ENCODE data around the gene TTYH3.

Gene TTYH3

DNA sequence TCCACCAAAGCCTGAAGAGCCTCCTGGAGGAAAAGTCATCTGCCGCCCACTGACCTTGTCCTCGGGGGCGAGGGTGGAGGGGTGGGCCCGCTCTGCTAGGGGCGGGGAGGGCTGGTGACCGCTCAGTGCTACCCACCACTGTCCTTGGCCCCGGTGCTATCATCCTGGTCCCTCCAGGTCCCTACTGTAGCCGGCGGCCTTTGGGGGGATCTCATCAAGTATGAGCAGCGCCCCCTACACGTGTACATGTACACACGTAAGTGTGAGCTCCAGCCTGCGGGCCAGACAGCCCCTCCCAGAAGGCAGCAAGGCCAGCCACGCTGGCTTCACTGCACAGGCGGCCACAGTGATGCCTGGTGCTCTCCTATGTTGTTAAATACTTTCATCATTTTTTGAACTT is 19.6 kb downstream of the TTYH3 start:
- no peak for DNase-seq

DNA sequence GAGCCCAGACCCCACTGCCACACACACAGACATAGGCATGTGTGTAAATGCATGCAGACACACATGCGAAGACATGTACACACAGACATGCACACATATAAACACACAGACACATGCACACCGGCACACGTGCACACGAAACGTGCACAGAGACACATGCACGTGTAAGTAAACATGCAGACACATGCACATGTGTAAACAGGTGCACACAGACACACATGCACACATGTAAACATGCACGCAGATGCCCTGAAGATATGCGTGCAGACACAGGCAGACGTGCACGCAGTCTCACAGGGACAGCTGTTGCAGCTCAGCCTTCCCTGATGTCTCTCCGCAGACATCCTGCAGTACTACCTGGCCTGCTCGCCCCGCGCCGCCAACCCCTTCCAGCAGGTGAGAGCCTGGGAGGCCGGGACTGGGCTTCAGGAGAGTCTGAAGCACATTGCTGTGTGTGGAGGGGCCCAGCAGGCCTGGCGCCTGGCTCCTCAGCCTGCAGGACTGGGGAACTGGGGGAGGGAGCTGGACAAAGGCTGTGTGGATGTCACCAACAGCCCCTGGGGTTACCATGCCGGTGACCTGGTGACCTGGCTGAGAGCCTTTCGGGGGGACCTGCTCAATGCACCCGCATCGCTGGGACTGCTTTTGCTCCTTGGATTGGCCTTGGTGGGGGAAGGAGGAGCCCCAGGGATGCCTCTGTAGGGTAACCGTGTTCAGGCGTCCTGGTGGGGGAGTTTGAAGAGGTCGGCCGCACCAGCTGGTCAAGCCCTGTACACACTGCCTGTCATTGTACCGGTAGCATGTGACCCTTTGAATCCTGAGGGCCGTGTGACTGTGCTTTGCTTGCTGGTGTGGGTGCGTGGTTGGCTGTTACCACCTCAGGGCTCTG is 20.3 kb downstream of the TTYH3 start:
- DNase-seq: no peak

DNA sequence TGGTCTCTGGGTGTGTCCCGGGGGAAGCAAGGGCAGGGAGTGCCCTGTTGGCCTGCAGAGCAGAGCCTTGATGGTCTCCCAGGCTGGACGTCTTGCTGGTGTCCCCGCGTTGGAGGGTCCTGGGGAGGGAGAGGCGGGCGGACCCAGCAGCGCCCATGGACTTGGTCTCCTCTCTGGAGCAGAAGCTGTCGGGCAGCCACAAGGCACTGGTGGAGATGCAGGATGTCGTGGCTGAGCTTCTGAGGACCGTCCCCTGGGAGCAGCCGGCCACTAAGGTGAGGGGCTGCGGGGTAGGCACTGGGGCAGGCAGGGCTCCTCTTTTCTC is 20.9 kb downstream of the TTYH3 start:
- DNase-seq: no peak

DNA sequence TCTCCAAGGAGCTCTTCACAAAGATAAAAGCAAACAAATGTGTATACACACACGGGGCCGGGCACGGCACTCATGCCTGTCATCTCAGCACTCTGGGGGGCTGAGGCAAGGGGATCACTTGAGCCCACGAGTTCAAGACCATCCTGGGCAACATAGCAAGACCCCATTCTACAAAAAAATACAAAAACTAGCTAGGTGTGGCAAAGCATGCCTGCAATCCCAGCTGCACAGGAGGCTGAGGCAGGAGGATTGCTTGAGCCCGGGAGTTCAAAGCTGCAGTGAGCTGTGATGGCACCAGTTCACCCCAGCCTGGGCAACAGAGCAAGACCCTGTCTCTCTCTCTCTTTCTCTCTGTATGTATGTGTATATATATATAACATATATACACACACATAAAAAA is 22.3 kb downstream of the TTYH3 start:
- no peak for DNase-seq

DNA sequence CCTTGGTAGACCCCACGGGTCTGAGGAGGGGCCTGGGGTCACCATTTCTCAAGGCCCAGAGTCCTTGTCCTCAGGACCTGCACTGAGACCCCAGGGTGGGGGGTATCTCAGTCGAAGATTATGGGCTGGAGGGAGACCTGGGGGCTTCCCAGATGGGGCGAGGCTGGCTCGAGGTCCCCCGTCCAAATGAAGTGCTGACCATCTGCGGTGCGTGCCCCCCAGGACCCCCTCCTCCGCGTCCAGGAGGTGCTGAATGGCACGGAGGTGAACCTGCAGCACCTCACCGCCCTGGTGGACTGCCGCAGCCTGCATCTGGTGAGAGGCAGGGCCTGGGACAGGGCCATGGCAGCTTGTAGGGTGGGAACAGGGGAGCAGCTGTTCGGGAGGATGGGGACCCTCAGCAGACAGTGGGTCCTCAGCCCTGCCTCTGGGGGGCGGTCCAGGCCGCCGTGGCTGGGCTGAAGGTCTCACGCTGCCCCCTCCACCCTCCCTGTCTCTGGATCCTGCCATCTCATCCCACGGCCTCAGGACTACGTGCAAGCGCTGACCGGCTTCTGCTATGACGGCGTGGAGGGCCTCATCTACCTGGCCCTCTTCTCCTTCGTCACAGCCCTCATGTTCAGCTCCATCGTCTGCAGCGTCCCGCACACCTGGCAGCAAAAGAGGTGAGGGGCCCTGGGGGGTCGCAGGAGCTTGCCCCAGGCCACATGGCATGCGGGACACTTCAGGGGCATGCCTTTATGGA is 24.3 kb downstream of the TTYH3 start:
- DNase-seq: no peak

DNA sequence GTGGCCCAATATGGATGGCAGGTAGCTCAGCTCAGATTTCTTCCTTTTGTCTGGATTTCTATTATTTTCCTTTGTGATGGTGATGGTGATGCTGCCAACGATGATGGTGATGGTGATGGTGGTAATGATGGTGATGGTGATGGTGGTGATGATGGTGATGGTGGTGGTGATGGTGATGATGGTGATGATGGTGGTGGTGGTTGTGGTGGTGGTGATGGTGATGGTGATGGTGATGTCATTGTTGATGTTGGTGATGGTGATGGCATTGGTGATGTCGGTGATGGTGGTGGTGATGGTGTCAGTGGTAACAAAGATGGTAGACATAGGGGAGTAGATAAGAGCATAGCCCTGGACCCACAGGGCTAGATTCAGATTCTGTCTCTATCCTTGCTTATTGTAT is 25.4 kb downstream of the TTYH3 start:
- no peak for DNase-seq

DNA sequence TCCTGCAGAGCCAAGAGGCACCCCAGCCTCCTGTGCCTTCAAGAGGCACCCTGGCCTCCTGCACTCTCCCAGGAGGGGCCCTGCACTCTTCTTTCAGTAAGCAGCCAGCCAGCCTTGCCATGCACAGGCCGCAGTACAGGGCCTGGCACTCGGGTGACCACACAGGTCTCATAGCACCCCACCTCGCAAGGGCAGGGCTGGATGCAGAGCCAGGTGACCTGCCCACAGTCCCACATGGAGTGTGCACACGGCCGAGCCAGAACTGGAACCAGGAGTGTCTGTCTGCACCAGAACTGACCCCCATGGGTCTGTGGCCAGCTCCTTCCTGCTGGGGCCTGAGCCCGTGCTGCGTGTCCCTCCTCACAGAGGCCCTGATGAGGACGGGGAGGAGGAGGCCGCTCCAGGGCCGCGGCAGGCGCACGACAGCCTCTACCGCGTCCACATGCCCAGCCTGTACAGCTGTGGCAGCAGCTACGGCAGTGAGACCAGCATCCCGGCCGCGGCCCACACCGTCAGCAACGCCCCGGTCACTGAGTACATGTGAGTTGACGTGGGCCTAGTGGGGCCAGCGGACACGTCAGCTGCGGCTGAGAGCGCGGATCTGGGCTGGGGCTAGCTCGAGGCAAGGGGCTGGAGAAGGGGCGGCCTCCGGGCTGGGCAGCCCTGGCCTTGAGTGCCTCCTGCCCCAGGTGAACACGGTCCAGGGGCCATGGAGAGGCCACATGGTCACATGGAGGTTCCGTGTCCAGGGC is 26.3 kb downstream of the TTYH3 start:
- DNase-seq: no peak

DNA sequence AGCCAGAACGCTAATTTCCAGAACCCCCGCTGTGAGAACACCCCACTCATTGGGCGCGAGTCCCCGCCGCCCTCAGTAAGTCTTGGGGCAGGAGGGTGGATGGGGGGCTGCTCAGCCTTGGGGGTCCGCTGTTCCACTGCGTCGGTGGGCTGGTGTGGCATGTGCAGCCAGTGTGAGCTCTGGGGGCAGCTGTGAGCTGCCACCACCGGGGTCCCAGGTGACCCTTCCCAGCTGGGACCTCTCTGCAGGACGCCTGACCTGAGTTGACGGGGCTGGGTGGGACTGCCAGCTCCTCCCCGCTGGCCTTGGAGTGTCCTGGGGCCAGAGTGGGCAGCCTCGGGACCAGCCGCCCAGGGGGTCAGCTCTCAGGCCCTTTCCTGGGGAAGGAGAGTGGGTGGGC is 27.2 kb downstream of the TTYH3 start:
- no peak for DNase-seq

DNA sequence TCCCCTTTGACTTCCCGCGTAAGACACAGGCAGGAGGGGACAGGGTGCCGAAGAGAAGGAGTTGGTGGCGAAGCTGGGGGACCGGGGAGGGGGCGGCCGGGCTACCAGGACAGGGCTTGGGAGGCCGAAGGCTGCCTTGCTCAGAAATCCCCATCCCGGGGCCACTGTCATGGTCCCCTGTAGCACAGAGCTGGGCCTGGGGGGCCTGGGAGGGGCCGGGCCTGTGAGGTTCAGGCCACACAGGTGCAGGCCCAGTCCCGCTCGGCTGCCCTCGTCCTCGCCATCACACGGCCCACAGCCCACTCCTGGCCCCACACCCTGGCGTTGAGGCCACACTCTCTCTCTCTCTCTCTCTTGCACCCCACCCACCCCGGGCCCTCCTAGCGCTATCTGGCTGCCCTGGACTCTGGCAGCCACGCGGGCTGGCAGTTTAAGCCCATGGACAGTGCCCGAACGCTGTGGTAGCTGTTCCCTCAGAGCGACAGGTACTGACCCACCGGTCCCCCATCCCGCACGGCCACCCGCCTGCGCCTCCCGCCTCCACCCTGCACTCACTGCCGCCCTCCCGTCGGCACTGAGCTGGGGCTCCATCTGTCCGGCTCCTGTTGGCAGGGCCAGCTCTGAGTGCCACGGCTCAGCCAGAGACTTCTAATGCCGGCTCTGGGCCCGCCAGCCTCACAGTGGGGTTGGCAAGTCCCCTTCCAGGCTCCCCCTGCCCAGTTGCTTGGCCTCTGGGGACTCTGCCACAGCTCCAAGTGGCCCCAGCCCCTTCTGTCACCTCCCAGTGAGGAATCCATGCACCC is 28.0 kb downstream of the TTYH3 start:
- no peak for DNase-seq

DNA sequence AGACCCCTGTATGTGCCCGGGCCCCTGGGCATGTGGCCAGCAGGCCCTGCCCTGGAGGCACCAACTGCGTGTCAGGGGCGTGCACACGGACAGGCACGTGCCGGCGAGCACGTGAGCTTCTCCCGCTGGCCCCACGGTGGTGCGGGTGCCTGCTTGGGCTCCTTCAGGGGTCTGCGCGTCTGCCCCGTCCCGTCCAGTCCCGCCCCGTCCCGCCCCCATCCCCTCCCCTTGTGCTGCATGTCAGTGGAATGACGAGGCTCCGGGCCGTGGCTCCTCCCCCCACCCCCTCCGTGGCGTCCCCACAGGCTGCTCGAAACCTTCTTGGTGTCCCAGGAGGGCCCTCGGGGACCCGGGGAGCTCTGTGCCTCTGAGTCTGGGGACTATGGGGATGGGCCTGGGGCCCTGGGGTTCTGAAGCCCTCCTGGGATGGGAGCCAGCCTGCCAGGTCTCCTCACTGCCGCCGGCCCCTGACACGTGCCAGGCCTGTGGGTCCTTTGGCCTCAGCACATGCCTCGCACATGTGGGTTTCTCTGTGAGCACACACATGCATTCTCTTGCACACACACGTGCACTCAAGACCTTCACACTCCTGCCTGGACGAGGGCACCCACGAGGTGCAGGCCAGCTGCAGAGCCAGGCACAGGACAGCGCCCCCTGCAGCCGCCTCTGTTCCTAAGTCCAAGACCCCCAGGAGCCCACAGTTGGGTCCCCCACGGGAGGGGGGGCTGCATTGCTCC is 28.7 kb downstream of the TTYH3 start:
- no peak for DNase-seq

DNA sequence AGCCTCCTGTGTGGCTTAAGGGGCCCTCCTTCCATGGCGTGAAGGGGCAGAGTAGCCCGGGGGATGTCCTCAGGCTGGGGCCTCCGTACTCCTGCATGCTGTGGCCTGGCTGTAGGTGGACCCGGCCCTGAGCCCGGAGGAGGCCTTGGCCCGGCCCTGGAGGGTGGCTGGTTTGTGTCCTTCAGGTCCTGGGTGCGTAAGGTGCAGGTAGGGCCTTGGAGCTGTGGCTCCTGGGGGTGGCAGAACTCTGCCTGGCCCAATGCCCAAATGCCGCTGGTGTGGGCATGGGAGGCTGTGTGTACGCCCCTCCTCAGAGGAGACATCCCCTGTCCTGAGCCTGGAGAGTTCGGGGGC is 29.3 kb downstream of the TTYH3 start:
- DNase-seq: no peak

DNA sequence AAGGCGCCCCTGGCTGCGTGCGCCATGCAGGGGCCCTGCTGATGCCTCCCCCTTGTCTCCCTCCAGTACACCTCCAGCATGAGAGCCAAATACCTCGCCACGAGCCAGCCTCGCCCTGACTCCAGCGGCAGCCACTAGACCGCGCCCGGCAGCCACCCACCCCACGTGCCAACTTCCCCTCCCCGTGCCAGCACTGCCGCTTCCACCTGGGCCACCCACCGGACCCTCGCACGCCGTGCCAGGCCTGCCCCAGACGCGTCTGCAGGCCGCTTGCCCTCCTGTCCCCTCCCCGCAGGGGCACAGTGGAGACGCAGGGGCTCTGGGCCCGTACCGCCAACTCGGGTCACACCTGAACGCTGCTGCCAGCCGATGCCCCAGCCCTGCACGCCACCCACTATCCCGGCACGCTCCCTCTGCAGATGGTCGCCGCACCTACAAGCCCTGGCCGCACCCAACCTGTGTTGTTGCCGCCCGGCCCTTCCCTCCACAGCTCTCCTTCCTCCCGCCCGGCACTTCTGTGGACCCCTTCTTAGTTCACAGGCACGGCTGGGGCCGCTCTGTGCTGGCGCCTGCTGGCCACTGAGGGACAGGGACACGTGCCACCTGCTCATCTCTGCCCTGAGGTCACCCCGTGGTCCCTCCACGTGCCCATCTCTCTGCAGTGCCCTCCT is 30.0 kb downstream of the TTYH3 start:
- DNase-seq: no peak

DNA sequence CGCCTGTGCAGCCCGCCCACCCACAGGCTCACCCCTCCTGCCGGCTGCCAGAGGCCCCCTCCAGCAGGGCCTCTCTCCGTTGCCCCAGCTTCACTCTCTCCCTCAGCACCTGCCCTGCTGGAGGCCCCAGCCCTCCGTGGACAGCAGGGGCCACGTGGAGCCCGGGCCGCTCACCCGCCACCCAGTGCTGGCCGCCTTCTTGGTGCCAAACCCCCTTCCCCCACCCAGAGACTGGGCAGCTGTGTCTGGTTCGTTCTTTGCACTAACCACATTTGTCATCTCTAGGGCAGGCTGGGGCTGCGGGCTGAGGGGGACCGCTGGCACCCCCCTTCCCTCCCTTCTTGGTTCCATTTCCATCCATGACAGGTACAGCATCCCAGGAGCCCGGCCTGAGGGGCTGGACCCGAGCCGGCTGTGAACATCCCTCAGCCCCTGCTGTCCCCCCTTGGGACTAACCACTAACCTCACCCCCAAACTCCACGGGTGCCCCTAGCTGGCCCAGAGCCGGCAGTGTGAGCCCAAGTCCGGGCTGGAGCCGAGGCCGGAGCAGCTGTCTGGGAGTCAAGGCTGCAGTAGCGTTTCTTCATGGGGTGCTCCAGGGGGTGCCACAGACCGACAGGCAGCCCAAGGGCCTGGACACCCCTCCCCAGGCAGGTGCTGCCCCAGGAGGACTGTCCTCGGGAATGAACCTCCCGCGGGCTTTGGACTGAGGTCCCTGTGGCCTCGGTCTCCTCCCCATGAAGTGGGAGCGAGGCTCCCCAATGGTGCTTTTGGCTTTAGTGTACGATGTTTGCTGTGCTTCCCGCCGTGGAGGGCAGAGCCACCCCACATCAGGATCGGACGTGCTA is 30.7 kb downstream of the TTYH3 start:
- DNase-seq: no peak

DNA sequence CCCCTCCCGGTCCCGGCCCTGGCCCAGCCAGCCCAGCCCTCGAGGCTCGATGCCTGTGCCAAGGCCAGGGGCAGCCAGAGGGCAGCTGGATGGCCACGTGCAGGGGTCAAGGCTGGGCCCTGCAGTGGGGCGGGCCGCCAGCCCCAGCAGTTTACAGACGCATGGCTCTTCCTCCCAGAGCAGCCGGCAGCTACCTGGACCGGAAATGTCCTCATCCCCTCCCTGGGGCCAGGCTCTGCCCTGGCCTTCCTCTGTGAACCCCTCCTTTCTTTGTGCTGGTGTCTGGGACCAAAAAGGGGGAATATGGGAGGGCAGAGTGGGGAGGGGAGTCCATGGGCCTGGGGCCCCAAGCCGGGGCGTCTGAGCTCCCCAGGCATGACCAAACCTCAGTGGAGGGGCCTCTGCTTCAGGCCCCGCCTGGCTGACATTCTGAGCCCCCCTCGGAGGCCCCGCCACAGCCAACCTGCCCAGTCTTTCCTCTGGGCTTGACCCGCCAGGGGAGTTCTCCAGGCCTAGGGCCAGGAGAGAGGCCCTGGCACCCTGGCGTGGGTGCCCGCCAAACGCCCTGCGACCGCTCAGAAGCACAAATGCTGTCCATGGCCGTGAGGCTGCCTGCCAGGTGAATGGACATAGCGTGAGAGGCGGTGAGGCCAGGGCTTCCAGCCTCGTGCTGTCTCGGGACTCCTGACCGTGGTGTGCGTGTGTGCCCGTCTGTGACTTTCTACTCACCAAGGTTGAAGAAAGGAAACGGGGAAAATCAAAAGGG is 31.5 kb downstream of the TTYH3 start:
- no peak for DNase-seq

DNA sequence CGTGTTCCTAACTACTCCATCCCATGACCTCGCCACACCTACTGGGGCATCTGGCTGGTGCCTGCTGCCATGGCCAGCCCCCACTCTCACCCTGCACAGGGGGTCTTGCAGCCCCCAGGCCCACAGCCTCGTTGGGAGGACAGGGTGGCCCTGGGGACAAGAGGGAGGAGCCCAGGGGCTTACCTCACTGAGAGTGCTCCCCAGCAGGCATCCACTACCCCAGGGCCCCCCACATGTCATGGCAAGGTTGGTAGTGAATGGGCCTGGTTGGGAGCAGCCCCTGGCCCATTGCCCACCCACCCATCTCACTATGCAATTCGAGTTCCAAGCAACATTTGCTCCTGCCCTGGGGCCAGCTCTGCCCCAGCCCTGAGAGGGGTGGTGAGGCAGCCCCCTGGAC is 32.2 kb downstream of the TTYH3 start:
- DNase-seq: no peak

DNA sequence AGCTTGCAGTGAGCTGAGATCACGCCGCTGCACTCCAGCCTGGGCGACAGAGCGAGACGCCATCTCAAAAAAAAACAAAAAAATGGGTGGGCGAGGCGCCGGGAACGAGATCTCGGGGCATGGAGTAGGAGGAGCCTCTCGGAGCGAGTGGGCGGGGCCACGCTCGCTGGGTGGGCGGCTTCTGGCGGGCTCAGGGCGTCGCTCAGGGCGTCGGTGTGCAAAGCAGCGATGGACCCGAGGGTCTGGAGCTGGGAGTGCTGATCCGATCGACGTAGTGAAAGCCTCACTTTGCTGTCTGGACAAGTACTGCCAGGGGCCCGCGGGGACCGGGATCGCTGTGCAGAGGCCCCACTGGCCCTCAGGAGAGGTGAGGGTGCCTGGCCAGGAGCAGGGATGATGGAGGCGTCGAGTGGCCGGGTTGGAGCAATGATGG is 33.6 kb downstream of the TTYH3 start:
- DNase-seq: no peak

DNA sequence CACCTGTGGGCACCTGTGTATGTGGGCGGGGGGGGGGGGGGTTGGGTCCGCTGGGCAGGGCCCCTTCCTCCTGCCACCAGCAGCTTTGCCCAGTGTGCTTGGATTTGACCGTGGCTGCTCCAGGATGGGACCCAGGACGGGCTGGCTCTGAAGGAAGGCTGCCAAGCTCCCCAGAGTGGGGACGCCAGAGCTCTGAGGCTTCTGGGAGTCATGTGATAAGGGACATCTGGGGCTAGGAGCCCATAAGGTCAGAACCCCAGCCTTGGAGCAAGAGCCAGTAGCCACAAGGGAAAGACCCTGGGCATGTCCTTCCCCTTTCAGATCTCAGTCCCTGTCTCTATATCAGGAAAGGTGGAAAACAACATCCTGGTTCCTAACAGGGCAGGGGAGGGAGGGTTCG is 34.4 kb downstream of the TTYH3 start:
- no peak for DNase-seq

DNA sequence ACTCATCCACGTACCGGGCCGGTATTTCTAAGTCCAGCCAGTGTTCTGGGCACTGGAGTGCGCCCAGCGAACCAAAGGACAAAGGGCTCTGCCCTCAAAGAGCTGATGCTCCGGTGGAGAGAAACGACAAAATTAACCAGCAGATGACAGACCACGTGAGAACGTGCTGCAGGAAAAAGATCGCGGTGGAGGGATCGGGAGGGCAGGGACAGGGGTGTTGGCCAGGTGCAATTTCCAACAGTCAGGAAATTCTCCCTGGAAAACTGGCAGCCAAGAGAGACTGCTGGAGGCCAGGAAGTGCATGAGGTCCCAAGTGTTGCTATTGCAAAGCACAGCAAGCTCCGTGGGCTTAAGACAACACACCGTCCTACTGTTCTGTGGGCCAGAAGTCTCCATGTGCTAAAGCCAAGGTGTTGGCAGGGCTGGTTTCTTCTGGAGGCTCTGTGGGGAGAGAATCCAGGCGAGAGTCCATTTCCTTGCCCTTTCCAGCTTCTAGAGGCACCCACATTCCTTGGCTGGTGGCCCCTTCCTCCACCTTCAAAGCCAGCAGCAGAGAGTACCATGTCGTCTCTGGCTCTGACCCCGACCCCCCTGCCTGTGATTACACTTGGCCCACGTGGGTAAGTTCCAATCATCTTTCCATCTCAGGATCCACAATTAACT is 34.9 kb downstream of the TTYH3 start:
- DNase-seq: no peak

DNA sequence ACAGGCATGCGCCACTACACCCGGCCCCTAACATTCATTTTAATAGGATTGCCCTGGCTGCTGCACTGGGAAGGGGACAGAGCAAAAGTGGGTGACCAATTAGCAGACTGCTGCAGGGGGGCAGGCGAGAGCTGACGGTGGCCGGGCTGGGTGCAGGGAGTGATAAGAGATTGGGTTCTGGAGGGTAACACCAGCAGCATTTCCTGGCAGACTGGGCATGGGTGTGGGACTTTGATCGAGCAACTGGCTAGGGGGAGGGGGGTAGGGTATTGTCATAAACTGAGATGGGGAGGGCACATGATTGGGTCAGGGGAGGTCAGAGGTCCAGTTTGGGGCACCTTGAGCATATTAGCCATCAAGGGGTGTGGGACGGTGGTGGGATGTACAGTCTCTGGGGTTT is 36.1 kb downstream of the TTYH3 start:
- DNase-seq: no peak
